PC-9 (cell line): Measurements from ENCODE around the gene KBTBD7.
"Not testable (repeated sequence)": the region's sequence is repeated elsewhere in the genome, so short reads cannot be mapped to it uniquely, and the experiment has no call there.

Experiments used
- EZH2 ChIP-seq: fragments of 200-600 bp; sonication (generic); IDR thresholded peaks from 2 replicates; pipeline ENCODE4 v1.8.0; 2017; ENCODE audit warnings: antibody characterized with exemption, low read depth
- TF ChIP-seq, protein P1 (sequence below): fragments of 200-600 bp; sonication (generic); conservative IDR thresholded peaks from 2 replicates; pipeline ENCODE4 v1.6.1; 2017; ENCODE audit warnings: mixed run types, antibody characterized with exemption, mild to moderate bottlenecking, moderate library complexity

DNA sequence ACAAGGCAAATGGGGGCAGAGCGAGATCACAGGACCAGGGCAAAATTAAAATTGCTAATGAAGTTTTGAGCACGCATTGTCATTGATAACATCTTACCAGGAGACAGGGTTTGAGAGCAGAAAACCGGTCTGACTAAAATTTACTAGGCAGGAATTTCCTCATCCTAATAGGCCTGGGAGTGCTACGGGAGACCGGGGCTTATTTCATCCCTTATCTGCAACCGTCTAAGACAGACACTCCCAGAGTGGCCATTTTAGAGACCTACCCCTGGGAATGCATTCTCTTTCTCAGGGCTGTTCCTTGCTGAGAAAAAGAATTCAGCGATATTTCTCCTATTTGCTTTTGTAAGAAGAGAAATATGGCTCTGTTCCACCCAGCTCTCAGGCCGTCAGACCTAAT is 18.8 kb downstream of the KBTBD7 start:
- TF ChIP-seq, protein P1, sequence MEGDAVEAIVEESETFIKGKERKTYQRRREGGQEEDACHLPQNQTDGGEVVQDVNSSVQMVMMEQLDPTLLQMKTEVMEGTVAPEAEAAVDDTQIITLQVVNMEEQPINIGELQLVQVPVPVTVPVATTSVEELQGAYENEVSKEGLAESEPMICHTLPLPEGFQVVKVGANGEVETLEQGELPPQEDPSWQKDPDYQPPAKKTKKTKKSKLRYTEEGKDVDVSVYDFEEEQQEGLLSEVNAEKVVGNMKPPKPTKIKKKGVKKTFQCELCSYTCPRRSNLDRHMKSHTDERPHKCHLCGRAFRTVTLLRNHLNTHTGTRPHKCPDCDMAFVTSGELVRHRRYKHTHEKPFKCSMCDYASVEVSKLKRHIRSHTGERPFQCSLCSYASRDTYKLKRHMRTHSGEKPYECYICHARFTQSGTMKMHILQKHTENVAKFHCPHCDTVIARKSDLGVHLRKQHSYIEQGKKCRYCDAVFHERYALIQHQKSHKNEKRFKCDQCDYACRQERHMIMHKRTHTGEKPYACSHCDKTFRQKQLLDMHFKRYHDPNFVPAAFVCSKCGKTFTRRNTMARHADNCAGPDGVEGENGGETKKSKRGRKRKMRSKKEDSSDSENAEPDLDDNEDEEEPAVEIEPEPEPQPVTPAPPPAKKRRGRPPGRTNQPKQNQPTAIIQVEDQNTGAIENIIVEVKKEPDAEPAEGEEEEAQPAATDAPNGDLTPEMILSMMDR, result not testable (repeated sequence)
- not testable (repeated sequence) for TF ChIP-seq EZH2
